ENCODE measurements around the gene KCNB1.

Gene KCNB1

DNA sequence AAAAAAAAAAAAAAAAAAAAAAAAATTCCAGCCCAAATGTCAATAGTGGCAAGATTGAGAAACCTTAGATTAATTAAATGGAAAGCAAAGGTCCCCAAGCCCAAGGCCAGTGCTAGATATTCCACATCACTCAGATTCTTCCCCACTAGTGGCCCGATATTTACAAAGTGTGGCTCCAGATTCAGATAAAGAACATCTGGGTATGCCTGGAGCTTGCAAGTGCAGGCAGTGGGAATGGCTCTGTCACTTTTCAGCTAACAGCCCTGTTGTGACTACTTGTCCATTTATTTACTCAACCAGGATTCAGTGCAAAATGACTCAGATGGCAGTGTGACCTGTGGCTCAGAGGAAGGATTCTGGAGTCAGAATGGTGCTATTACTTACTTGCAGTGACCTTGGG is 8.2 kb upstream of the KCNB1 start:
- no peaks in the 10 kb centered on the region for H3K79me1 ChIP-seq (ENCODE audit: low read depth, low read length)
- no peak overlapping the region for H3K9ac ChIP-seq (ENCODE audit: low read depth, low read length, poor library complexity)
- no peak overlapping the region for H3K27ac ChIP-seq (replicated peaks; ENCODE audit: low read length)
- no peak overlapping the region for H3K4me3 ChIP-seq (ENCODE audit: low read length in 2 of 2)
- H3K36me3 ChIP-seq (replicated peaks in 1 of 2; ENCODE audit: control insufficient read depth in 2 of 2, insufficient read depth in 2 of 2, low read length in 2 of 2): no peaks in the 10 kb centered on the region
- no CpG with 5 or more reads among the region's 1 CpG for WGBS, 2 donors (ENCODE audit: extremely low coverage in 2 of 2, insufficient read length in 2 of 2, insufficient replicate concordance in 1 of 2)
- no peak overlapping the region for H2AK5ac ChIP-seq (ENCODE audit: low read depth, low read length)
- H4K8ac ChIP-seq (ENCODE audit: low read depth, low read length): no peak overlapping the region
- H4K91ac ChIP-seq (ENCODE audit: low read depth, low read length, poor library complexity): no peak overlapping the region
- peaks cover 0 to 2% of the 10 kb centered on the region in 2 donors for H3K9me3 ChIP-seq (replicated peaks in 1 of 2; ENCODE audit: control insufficient read depth in 2 of 2, insufficient read depth in 1 of 2, low read depth in 1 of 2, low read length in 2 of 2)
- H2BK12ac ChIP-seq (ENCODE audit: low read length): no peak overlapping the region
- no peak overlapping the region for H2BK120ac ChIP-seq (ENCODE audit: low read depth, low read length)
- no peaks in the 10 kb centered on the region for H3K4me1 ChIP-seq (ENCODE audit: control insufficient read depth in 2 of 2, insufficient read depth in 1 of 2, low read depth in 1 of 2, low read length in 2 of 2)
- H3K23ac ChIP-seq (ENCODE audit: low read depth, low read length, poor library complexity): no peak overlapping the region
- H2BK15ac ChIP-seq (ENCODE audit: low read length): no peak overlapping the region
- H3K18ac ChIP-seq (ENCODE audit: low read length): no peak overlapping the region
- peaks cover 0 to 14% (median 0%) of the 10 kb centered on the region in 3 experiments for H3K27me3 ChIP-seq (ENCODE audit: control insufficient read depth in 3 of 3, insufficient read depth in 3 of 3, low read depth in 1 of 3, low read length in 3 of 3)
- no peak for DNase-seq (ENCODE audit: low spot score)
- H3K4me2 ChIP-seq (ENCODE audit: insufficient read depth, low read length, poor library complexity, severe bottlenecking): no peak overlapping the region
- no peak overlapping the region for H3K4ac ChIP-seq (ENCODE audit: low read length)
- H2AFZ ChIP-seq (ENCODE audit: low read length): no peak overlapping the region
- no peak overlapping the region for H3K14ac ChIP-seq (ENCODE audit: low read length)
- no peak overlapping the region for H2BK5ac ChIP-seq (ENCODE audit: low read length)

DNA sequence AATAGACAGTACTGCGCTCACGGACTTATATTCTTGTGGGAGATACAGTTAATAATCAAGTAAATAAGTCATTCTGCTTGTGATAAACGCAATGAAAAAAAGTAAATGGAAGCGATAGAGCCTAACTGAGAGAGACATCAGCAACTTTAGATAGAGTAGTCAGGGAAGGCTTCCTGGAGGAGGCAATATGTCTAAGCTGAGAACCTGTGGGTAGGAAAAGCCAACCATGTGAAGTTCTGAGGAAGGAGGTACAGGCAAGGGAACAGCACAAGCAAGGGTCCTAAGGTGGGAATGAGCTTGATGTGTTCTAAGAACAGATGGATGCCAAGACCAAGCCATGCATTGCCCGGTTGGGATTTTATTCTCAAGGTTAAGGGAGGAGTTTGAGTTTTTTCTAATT is 7.2 kb upstream of the KCNB1 start:
- no peak overlapping the region for H3K4me3 ChIP-seq (ENCODE audit: low read length in 2 of 2)
- H3K14ac ChIP-seq (ENCODE audit: low read length): no peak overlapping the region
- no peak overlapping the region for H3K4me2 ChIP-seq (ENCODE audit: insufficient read depth, low read length, poor library complexity, severe bottlenecking)
- no peak overlapping the region for H2BK5ac ChIP-seq (ENCODE audit: low read length)
- H2AFZ ChIP-seq (ENCODE audit: low read length): no peak overlapping the region
- H3K23ac ChIP-seq (ENCODE audit: low read depth, low read length, poor library complexity): no peak overlapping the region
- H3K9me3 ChIP-seq (replicated peaks in 1 of 2; ENCODE audit: control insufficient read depth in 2 of 2, insufficient read depth in 1 of 2, low read depth in 1 of 2, low read length in 2 of 2): peaks cover 0 to 2% of the 10 kb centered on the region in 2 donors
- no peak overlapping the region for H2BK15ac ChIP-seq (ENCODE audit: low read length)
- H3K4me1 ChIP-seq (ENCODE audit: control insufficient read depth in 2 of 2, insufficient read depth in 1 of 2, low read depth in 1 of 2, low read length in 2 of 2): no peaks in the 10 kb centered on the region
- H4K8ac ChIP-seq (ENCODE audit: low read depth, low read length): no peak overlapping the region
- H3K18ac ChIP-seq (ENCODE audit: low read length): no peak overlapping the region
- no peak for DNase-seq (ENCODE audit: low spot score)
- H3K27ac ChIP-seq (replicated peaks; ENCODE audit: low read length): no peak overlapping the region
- no peak overlapping the region for H4K91ac ChIP-seq (ENCODE audit: low read depth, low read length, poor library complexity)
- no peaks in the 10 kb centered on the region for H3K79me1 ChIP-seq (ENCODE audit: low read depth, low read length)
- H3K4ac ChIP-seq (ENCODE audit: low read length): no peak overlapping the region
- no peak overlapping the region for H2AK5ac ChIP-seq (ENCODE audit: low read depth, low read length)
- H2BK12ac ChIP-seq (ENCODE audit: low read length): no peak overlapping the region
- no peak overlapping the region for H3K9ac ChIP-seq (ENCODE audit: low read depth, low read length, poor library complexity)
- H3K36me3 ChIP-seq (replicated peaks in 1 of 2; ENCODE audit: control insufficient read depth in 2 of 2, insufficient read depth in 2 of 2, low read length in 2 of 2): no peaks in the 10 kb centered on the region
- no CpG with 5 or more reads among the region's 5 CpGs for WGBS, 2 donors (ENCODE audit: extremely low coverage in 2 of 2, insufficient read length in 2 of 2, insufficient replicate concordance in 1 of 2)
- no peak overlapping the region for H2BK120ac ChIP-seq (ENCODE audit: low read depth, low read length)
- peaks cover 0 to 17% (median 0%) of the 10 kb centered on the region in 3 experiments for H3K27me3 ChIP-seq (ENCODE audit: control insufficient read depth in 3 of 3, insufficient read depth in 3 of 3, low read depth in 1 of 3, low read length in 3 of 3)

DNA sequence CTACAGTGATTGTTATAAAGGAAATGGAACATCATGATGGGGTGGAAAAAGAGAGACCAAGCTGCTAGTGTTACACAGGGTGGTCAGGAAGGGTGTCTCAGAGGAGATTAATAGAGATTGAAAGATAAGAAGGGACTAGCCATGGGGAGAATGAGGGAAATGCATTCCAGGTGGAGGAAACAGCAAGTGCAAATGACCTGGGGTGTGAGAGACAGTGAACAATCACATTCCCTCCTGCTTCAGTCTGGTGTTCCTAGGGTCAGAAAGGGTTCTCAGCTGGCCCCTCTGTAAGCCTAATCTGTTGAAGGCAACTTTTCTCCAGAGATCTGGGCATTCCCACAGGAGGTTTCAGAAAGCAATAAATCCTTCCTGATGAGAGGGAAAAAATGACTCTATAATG is 3.6 kb upstream of the KCNB1 start:
- no peak overlapping the region for H3K18ac ChIP-seq (ENCODE audit: low read length)
- H2AK5ac ChIP-seq (ENCODE audit: low read depth, low read length): no peak overlapping the region
- H3K4me2 ChIP-seq (ENCODE audit: insufficient read depth, low read length, poor library complexity, severe bottlenecking): no peak overlapping the region
- no peak overlapping the region for H4K8ac ChIP-seq (ENCODE audit: low read depth, low read length)
- peaks cover 0 to 17% (median 14%) of the 10 kb centered on the region in 3 experiments for H3K27me3 ChIP-seq (ENCODE audit: control insufficient read depth in 3 of 3, insufficient read depth in 3 of 3, low read depth in 1 of 3, low read length in 3 of 3)
- no peak overlapping the region for H2AFZ ChIP-seq (ENCODE audit: low read length)
- no peak overlapping the region for H3K23ac ChIP-seq (ENCODE audit: low read depth, low read length, poor library complexity)
- H3K36me3 ChIP-seq (replicated peaks in 1 of 2; ENCODE audit: control insufficient read depth in 2 of 2, insufficient read depth in 2 of 2, low read length in 2 of 2): no peaks in the 10 kb centered on the region
- DNase-seq (ENCODE audit: low spot score): no peak
- H3K14ac ChIP-seq (ENCODE audit: low read length): no peak overlapping the region
- no peak overlapping the region for H2BK12ac ChIP-seq (ENCODE audit: low read length)
- H4K91ac ChIP-seq (ENCODE audit: low read depth, low read length, poor library complexity): no peak overlapping the region
- H2BK120ac ChIP-seq (ENCODE audit: low read depth, low read length): no peak overlapping the region
- H3K27ac ChIP-seq (replicated peaks; ENCODE audit: low read length): no peak overlapping the region
- H3K4ac ChIP-seq (ENCODE audit: low read length): no peak overlapping the region
- no peak overlapping the region for H2BK5ac ChIP-seq (ENCODE audit: low read length)
- peaks cover 3% of the 10 kb centered on the region for H3K79me1 ChIP-seq (ENCODE audit: low read depth, low read length)
- no peaks in the 10 kb centered on the region for H3K9me3 ChIP-seq (replicated peaks in 1 of 2; ENCODE audit: control insufficient read depth in 2 of 2, insufficient read depth in 1 of 2, low read depth in 1 of 2, low read length in 2 of 2)
- no peak overlapping the region for H2BK15ac ChIP-seq (ENCODE audit: low read length)
- H3K9ac ChIP-seq (ENCODE audit: low read depth, low read length, poor library complexity): no peak overlapping the region
- H3K4me3 ChIP-seq (ENCODE audit: low read length in 2 of 2): no peak overlapping the region
- H3K4me1 ChIP-seq (ENCODE audit: control insufficient read depth in 2 of 2, insufficient read depth in 1 of 2, low read depth in 1 of 2, low read length in 2 of 2): peaks cover 0 to 2% of the 10 kb centered on the region in 2 donors

DNA sequence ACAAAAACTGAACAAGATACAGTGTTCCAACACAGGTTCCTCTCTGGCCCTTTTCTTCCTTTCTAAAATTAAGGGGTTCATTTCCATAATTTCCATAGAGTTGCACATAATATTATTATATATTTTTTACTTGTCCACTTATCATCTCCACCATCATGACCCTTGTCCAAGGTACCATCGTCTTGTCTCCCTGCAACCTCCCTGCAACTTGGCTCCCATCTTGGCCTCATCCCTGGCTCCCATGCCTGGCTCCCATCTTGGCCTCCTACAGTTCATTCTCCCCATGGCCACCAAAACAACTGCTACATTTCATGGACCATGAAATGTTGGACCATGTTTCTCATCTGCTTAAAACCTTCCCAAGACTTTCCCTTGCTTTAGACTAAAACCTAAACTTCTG is 3.1 kb upstream of the KCNB1 start:
- Histone ChIP-seq H2AFZ (ENCODE audit: low read length) (no peak overlapping the region), H4K8ac (ENCODE audit: low read depth, low read length) (no peak overlapping the region), H3K4me3 (ENCODE audit: low read length in 2 of 2) (no peak overlapping the region), H2BK12ac (ENCODE audit: low read length) (no peak overlapping the region), H2BK5ac (ENCODE audit: low read length) (no peak overlapping the region), H3K18ac (ENCODE audit: low read length) (no peak overlapping the region), H3K79me1 (ENCODE audit: low read depth, low read length) (peaks cover 3% of the 10 kb centered on the region), H3K9me3 (replicated peaks in 1 of 2; ENCODE audit: control insufficient read depth in 2 of 2, insufficient read depth in 1 of 2, low read depth in 1 of 2, low read length in 2 of 2) (no peaks in the 10 kb centered on the region), H2BK15ac (ENCODE audit: low read length) (no peak overlapping the region), H4K91ac (ENCODE audit: low read depth, low read length, poor library complexity) (no peak overlapping the region), H3K23ac (ENCODE audit: low read depth, low read length, poor library complexity) (no peak overlapping the region), H2AK5ac (ENCODE audit: low read depth, low read length) (no peak overlapping the region), H3K4me1 (ENCODE audit: control insufficient read depth in 2 of 2, insufficient read depth in 1 of 2, low read depth in 1 of 2, low read length in 2 of 2) (peaks cover 0 to 2% of the 10 kb centered on the region in 2 donors), H3K4me2 (ENCODE audit: insufficient read depth, low read length, poor library complexity, severe bottlenecking) (no peak overlapping the region), H3K36me3 (replicated peaks in 1 of 2; ENCODE audit: control insufficient read depth in 2 of 2, insufficient read depth in 2 of 2, low read length in 2 of 2) (no peaks in the 10 kb centered on the region), H3K14ac (ENCODE audit: low read length) (no peak overlapping the region), H3K27me3 (ENCODE audit: control insufficient read depth in 3 of 3, insufficient read depth in 3 of 3, low read depth in 1 of 3, low read length in 3 of 3) (peaks cover 0 to 17% (median 14%) of the 10 kb centered on the region in 3 experiments), H3K4ac (ENCODE audit: low read length) (no peak overlapping the region), H2BK120ac (ENCODE audit: low read depth, low read length) (no peak overlapping the region), H3K27ac (replicated peaks; ENCODE audit: low read length) (no peak overlapping the region), H3K9ac (ENCODE audit: low read depth, low read length, poor library complexity) (no peak overlapping the region)
- no CpG with 5 or more reads among the region's 1 CpG for whole genome bisulfite sequencing, 2 donors (ENCODE audit: extremely low coverage in 2 of 2, insufficient read length in 2 of 2, insufficient replicate concordance in 1 of 2)
- no peak for DNase-seq (ENCODE audit: low spot score)
